Neural progenitor cell (in vitro differentiated cells): ENCODE measurements around the gene ANAPC5.

Experiments used
- EZH2 ChIP-seq: fragments of 200-600 bp; sonication (generic); IDR thresholded peaks from 2 replicates; pipeline ENCODE4 v1.6.1; 2017; ENCODE audit warnings: antibody characterized with exemption, mild to moderate bottlenecking, moderate library complexity
- TF ChIP-seq, protein P1 (sequence below): fragments of 200-600 bp; sonication (generic); IDR thresholded peaks from 2 replicates; pipeline ENCODE4 v1.5.1; 2017; ENCODE audit warnings: antibody characterized with exemption, mild to moderate bottlenecking

GRCh38 chr12:121334513-121335343, 17.5 kb downstream of the ANAPC5 start:
- TF ChIP-seq, protein P1, sequence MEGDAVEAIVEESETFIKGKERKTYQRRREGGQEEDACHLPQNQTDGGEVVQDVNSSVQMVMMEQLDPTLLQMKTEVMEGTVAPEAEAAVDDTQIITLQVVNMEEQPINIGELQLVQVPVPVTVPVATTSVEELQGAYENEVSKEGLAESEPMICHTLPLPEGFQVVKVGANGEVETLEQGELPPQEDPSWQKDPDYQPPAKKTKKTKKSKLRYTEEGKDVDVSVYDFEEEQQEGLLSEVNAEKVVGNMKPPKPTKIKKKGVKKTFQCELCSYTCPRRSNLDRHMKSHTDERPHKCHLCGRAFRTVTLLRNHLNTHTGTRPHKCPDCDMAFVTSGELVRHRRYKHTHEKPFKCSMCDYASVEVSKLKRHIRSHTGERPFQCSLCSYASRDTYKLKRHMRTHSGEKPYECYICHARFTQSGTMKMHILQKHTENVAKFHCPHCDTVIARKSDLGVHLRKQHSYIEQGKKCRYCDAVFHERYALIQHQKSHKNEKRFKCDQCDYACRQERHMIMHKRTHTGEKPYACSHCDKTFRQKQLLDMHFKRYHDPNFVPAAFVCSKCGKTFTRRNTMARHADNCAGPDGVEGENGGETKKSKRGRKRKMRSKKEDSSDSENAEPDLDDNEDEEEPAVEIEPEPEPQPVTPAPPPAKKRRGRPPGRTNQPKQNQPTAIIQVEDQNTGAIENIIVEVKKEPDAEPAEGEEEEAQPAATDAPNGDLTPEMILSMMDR, result peak; percentile 85
- TF ChIP-seq EZH2, result no peak
